Measurements from ENCODE around the gene ASNSD1.
"Not testable (repeated sequence)": the region's sequence is repeated elsewhere in the genome, so short reads cannot be mapped to it uniquely, and the experiment has no call there.

Gene ASNSD1

DNA sequence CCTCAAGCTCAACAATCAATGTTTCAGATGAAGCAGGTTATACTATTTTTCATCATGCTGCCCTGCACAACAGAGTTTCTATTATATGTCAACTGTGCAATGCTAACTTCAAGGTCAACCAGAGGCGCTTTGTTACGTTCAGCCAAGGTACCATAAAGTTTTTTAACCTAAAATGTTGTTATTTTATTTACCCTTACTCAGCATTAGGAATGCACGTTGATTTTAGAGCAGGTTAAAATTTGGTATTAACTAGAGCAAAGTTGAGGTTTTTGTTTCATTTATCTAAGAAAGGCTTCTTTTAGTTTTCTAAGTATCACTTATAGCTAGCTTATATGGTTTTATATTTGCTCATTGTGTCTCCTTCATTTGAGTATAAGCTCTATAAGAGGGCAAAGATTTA, 35.0 kb downstream of the ASNSD1 start:
- DNase-seq = no peak

DNA sequence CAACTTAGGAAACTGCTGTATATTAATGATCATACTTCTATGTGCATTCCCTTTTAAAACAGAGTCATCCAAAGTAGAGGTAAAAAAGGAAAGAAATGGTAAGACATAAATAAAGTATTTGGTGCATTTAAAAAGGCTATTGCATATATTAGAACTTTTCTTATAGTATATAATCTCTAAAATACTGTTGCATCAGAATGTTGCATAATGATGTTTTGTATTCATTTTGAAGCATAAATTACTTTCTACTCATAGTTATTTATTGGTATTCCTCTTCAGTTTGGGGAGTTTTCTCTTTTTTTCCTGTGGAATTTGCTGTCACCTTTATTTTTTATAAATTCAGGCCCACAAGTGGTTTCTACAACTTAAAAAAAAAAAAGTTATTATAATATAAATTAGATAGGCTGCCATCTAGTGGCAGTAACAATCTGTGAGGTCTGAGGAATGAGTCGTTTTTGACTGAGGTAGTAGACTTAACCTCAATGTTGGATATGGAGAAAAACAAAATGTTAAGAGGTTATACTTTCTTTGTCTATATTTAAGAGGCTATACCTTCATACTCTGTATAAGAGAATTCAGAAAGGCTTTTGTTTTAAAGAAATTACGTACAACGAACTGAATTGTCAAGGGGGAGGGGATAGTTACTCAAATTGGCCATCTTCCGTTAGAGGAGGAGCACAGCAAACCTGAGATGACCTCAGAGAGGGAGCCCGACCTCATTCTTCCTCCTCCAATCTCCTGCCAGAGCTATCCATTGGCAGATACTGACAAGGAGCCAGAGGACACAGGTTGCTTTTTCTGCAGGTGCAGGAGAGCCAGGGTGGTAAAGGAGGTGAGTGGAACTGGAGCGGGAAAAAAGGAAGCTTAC, 37.0 kb downstream of the ASNSD1 start:
- peak; percentile 69 for DNase-seq

DNA sequence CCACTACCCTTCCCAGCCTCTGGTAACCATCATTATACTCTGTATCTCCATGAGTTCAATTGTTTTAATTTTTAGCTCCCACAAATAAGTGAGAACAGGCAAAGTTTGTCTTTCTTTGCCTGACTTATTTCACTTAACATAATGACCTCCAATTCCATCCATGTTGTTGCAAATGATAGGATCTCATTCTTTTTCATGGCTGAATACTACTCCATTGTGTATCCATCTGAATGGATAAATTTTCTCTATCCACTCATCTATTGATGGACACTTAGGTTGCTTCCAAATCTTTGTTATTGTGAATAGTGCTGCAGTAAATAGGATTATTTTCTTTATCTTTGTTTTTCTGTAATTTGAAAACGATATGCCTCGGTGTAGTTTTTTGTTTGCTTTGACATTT, 39.4 kb downstream of the ASNSD1 start:
- no peak for DNase-seq

DNA sequence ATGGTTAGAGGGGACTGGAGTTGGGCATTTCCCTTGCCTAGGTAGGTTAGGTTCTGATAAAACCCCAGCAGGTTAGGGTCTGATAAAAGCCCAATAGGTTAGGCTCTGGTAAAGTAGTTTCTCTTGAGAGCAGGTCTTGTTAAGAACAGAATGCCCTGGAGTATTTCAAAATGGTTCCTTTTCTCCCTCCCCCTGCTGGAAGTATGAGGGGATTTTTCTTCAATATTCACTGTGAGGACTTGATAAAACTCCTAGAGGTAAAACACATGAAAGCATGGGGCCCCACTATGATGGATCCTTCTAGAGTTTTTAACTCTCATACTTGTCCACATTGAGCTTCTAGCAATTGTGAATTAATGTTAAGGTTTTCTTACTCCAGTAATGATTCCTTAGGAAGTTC, 40.8 kb downstream of the ASNSD1 start:
- DNase-seq = no peak

DNA sequence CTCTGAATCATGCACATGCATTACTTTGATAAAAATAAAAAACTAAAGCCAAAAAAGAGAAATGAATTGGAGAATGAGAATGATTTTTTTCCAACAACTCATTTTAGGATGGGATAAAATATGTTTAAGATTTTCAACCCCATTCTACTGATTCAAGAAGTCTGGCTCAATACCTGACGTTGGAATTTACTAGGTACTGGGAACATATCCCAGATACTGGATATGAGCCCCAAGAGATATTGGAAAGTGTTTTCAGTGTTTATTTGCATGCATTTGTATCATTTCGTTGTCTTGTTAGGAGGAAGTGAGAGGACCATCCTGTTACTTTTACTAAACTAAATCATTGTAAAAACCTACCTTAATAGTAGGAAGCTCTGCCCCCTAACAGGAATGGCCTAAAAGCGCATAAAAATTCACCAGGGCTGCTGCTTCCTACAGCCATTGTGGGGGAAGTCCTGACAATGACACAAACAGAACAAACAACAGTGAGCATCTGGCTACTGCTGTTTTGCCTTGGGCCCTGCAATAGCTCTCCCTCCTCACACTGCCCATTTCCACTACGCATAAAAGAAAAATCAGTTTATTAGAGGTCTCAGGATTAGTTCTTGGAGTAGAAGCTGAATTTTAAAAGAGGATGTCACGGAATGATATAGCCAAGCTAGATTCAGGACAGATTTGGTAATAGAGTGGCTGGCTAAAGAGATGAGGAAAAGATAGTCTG, 48.4 kb downstream of the ASNSD1 start:
- no peak for DNase-seq

DNA sequence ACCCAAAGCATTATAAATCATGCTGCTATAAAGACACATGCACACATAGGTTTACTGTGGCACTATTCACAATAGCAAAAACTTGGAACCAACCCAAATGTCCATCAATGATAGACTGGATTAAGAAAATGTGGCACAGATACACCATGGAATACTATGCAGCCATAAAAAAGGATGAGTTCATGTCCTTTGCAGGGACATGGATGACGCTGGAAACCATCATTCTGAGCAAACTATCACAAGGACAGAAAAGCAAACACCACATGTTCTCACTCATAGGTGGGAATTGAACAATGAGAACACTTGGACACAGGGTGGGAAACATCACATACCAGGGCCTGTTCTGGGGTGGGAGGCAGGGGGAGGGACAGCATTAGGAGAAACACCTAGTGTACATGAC, 56.3 kb downstream of the ASNSD1 start:
- DNase-seq = not testable (repeated sequence)

DNA sequence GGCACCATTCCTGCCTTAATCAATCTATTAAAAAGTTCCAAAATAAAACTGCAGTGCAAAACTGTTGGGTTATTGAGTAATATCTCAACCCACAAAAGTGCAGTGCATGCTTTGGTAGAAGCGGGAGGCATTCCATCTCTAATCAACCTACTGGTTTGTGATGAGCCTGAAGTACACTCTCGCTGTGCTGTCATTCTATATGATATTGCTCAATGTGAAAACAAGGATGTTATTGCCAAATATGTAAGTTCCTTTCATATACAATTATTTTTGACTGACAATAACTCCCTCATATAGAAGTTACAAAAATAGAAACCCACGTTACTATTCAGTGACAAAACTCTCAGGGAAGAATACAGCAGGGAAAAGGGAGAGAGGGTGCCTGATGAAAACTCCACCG, 58.3 kb downstream of the ASNSD1 start:
- DNase-seq = no peak
